HFFc6 (cell line): ENCODE results near the gene ELP4. TPM values are rescaled to one million over a fixed set of nuclear protein-coding genes. Genes with fewer than 3 reads are reported as not detected.
"Not testable (repeated sequence)": the region's sequence is repeated elsewhere in the genome, so short reads cannot be mapped to it uniquely, and the experiment has no call there.

Source experiments
- DNase-seq: peaks from one replicate; pipeline ENCODE4 v3.0.0-alpha.2; 2018
- H3K27ac Mint-ChIP-seq: 2 replicates; pipeline ENCODE4 v1.8.0; 2020; ENCODE audit warnings: mild to moderate bottlenecking, mixed read lengths
- H3K27me3 Mint-ChIP-seq: 2 replicates; pipeline ENCODE4 v1.8.0; 2021; ENCODE audit warnings: mild to moderate bottlenecking, moderate library complexity, mixed read lengths; ENCODE audit not compliant: insufficient read depth
- H3K36me3 Mint-ChIP-seq: 2 replicates; pipeline ENCODE4 v1.8.0; 2021; ENCODE audit warnings: low read depth, mixed read lengths
- H3K4me1 Mint-ChIP-seq: 2 replicates; pipeline ENCODE4 v1.8.0; 2020; ENCODE audit warnings: low read depth, mixed read lengths
- H3K4me3 Mint-ChIP-seq: 2 replicates; pipeline ENCODE4 v1.8.0; 2020; ENCODE audit warnings: mild to moderate bottlenecking, moderate library complexity, mixed read lengths
- H3K9me3 Mint-ChIP-seq: 2 replicates; pipeline ENCODE4 v1.8.0; 2020; ENCODE audit warnings: mild to moderate bottlenecking, mixed read lengths
- CTCF ChIP-seq: fragments of 200-600 bp; sonication (generic); IDR thresholded peaks from 2 replicates; pipeline ENCODE4 v1.5.0; 2021; ENCODE audit warnings: antibody characterized with exemption, mild to moderate bottlenecking
- total RNA-seq, 6 experiments: library from RNA; stranded (reverse); fragmentation: NEBNext Ultra II Directional; extraction: Animal tissue kit (Norgen Biotek cat#: 25700); gene quantifications; 2 replicates in 1 of 6; 3 replicates in 5 of 6; pipeline ENCODE4 v1.2.3, GENCODE V29; 2021

Gene ELP4
- total RNA-seq, 6 experiments from 2014 or later: 11.0 to 14.3 (median 12.2) TPM

DNA sequence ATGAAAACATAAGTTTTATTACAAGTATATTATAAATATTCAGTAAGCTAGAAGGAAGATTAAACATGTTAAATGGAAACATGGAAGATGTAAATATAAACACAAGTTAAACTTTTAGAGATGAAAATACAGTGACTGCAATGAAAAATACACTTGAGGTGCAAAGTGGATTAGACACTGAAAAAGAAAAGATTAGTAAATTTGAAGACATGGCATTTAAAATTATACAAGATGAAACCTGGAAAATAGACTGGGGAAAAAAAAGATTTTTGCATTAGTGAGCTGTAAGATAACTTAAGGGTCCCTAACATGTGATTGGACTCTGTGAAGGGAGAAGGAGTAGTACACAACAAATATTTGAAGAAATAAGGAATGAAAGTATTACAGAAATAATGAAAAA is 33.3 kb downstream of the ELP4 start:
- Mint-ChIP-seq H3K9me3 (peaks cover 19% of the 10 kb centered on the region), H3K36me3 (peaks cover 33% of the 10 kb centered on the region), H3K4me3 (no peak overlapping the region), H3K4me1 (no peaks in the 10 kb centered on the region), H3K27ac (no peak overlapping the region), H3K27me3 (no peaks in the 10 kb centered on the region)
- no peak for DNase-seq
- TF ChIP-seq CTCF: no peak

DNA sequence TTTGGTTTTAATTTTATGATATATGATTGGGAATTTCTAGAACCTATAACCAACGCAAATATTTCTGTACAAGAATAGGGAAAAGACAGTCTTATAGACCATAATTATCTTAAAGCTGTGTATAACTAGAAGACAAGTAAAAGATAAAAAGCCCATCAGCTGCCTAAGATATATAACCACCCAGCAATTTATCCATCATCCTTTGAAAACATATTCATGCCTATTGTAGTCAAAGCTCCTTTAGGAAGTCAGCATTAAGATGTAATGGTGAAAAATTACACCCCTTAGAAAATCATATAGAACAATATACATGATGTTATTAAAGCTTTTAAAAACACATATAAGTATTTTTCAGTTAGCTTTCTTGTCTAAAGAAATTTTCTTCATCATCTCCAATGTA is 46.4 kb downstream of the ELP4 start:
- TF ChIP-seq CTCF: no peak
- H3K4me3 Mint-ChIP-seq: no peak overlapping the region
- no peaks in the 10 kb centered on the region for H3K9me3 Mint-ChIP-seq
- no peaks in the 10 kb centered on the region; the same call in 1 of the 2 replicates for H3K27me3 Mint-ChIP-seq
- H3K27ac Mint-ChIP-seq: no peak overlapping the region
- H3K36me3 Mint-ChIP-seq: no peaks in the 10 kb centered on the region
- no peak for DNase-seq
- H3K4me1 Mint-ChIP-seq: no peaks in the 10 kb centered on the region

GRCh38 chr11:31558001-31558400 is 48.4 kb downstream of the ELP4 start:
- no peak for DNase-seq
- Mint-ChIP-seq H3K27ac (no peak overlapping the region), H3K4me3 (no peak overlapping the region), H3K36me3 (no peaks in the 10 kb centered on the region), H3K4me1 (no peaks in the 10 kb centered on the region), H3K9me3 (no peaks in the 10 kb centered on the region), H3K27me3 (no peaks in the 10 kb centered on the region; the same call in 1 of the 2 replicates)
- TF ChIP-seq CTCF: no peak

DNA sequence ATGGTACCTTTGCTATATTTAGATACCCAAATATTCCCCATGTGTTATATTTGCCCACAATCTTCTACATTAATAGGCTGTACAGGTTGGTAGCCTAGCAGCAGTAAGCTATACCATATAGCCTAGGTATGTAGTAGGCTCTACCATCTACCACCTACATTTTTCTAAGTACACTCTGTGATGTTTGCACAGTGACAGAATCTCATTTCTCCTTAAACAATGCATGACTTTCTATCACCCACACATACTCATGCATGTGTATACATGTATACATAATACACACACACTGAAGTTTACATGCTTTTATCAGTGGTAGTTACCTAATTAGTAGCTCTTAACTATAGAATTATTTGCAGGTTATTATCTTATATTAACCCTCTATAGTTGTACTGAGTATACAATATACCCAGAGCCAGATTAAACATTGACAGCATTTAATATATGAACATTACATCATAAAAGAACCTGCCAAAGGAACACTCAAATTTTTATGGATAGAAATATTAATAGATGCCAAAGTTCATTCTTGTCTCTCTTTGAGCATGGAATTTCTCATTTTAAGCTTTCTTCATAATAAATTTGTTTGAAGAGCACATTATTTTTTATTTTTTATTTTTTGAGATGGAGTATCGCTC is 51.4 kb downstream of the ELP4 start:
- TF ChIP-seq CTCF: no peak
- Mint-ChIP-seq H3K4me1 (no peaks in the 10 kb centered on the region), H3K36me3 (no peaks in the 10 kb centered on the region)

DNA sequence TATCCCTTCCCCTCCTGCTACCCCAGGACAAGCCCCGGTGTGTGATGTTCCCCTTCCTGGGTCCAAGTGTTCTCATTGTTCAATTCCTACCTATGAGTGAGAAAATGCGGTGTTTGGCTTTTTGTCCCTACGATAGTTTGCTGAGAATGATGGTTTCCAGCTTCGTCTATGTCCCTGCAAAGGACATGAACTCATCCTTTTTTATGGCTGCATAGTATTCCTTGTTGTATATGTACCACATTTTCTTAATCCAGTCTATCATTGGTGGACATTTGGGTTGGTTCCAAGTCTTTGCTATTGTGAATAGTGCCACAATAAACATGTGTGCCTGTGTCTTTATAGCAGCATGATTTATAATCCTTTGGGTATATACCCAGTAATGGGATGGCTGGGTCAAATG is 55.0 kb downstream of the ELP4 start:
- H3K27ac Mint-ChIP-seq, H3K4me3 Mint-ChIP-seq, H3K27me3 Mint-ChIP-seq, H3K9me3 Mint-ChIP-seq, DNase-seq, H3K4me1 Mint-ChIP-seq: not testable (repeated sequence)
- H3K36me3 Mint-ChIP-seq: peaks cover 11% of the 10 kb centered on the region

More for the DNA sequence above, 51.4 kb downstream of the ELP4 start:
- no peaks in the 10 kb centered on the region for H3K27me3 Mint-ChIP-seq
- no peak for DNase-seq
- H3K27ac Mint-ChIP-seq: no peak overlapping the region
- H3K4me3 Mint-ChIP-seq: no peak overlapping the region
- H3K9me3 Mint-ChIP-seq: no peaks in the 10 kb centered on the region

- H3K27me3 Mint-ChIP-seq, H3K4me3 Mint-ChIP-seq, H3K4me1 Mint-ChIP-seq, DNase-seq, H3K27ac Mint-ChIP-seq: not testable (repeated sequence)
- peaks cover 33% of the 10 kb centered on the region for H3K9me3 Mint-ChIP-seq
- peaks cover 34% of the 10 kb centered on the region for H3K36me3 Mint-ChIP-seq
Measured at GRCh38 chr11:31574133-31574532, 64.6 kb downstream of the ELP4 start.

DNA sequence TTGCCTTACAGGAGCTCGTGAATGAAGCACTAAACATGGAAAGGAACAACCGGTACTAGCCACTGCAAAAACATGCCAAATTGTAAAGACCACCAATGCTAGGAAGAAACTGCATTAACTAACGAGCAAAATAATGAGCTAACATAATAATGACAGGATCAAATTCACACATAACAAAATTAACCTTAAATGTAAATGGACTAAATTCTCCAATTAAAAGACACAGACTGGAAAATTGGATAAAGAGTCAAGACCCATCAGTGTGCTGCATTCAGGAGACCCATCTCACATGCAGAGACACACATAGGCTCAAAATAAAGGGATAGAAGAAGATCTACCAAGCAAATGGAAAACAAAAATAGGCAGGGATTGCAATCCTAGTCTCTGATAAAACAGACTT is 66.2 kb downstream of the ELP4 start:
- not testable (repeated sequence) for H3K4me3 Mint-ChIP-seq, H3K27me3 Mint-ChIP-seq, H3K4me1 Mint-ChIP-seq, H3K27ac Mint-ChIP-seq, DNase-seq
- Mint-ChIP-seq H3K9me3 (peaks cover 33% of the 10 kb centered on the region), H3K36me3 (peaks cover 34% of the 10 kb centered on the region)

DNA sequence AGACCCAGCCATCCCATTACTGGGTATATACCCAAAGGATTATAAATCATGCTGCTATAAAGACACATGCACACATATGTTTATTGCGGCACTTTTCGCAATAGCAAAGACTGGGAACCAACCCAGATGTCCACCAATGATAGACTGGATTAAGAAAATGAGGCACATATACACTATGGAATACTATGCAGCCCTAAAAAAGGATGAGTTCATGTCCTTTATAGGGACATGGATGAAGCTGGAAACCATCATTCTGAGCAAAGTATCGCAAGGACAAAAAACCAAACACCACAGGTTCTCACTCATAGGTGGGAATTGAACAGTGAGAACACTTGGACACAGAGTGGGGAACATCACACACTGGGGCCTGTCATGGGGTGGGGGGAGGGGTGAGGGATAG is 69.8 kb downstream of the ELP4 start:
- H3K4me3 Mint-ChIP-seq, H3K27ac Mint-ChIP-seq, DNase-seq, H3K27me3 Mint-ChIP-seq, H3K4me1 Mint-ChIP-seq: not testable (repeated sequence)
- Mint-ChIP-seq H3K9me3 (peaks cover 32% of the 10 kb centered on the region), H3K36me3 (peaks cover 28% of the 10 kb centered on the region)
